Duodenal mucosa (tissue), 2 donors: ENCODE results near the gene IFNLR1.

ENCODE experiments used
- H3K27ac ChIP-seq: one replicate; pipeline ENCODE4 v1.7.0; 2013; ENCODE audit warnings: low read depth, low read length
- H3K27me3 ChIP-seq, 2 donors: one replicate each; pipeline ENCODE4 v1.7.0; 2013; ENCODE audit warnings: low read length in 2 of 2, control low read depth in 1 of 2; ENCODE audit not compliant: insufficient read depth in 2 of 2, control insufficient read depth in 1 of 2
- H3K36me3 ChIP-seq, 2 donors: one replicate each; pipeline ENCODE4 v1.7.0; 2013; ENCODE audit warnings: low read length in 2 of 2, control low read depth in 1 of 2; ENCODE audit not compliant: insufficient read depth in 2 of 2, control insufficient read depth in 1 of 2
- H3K4me1 ChIP-seq, 2 donors: one replicate each; pipeline ENCODE4 v1.7.0; 2013; ENCODE audit warnings: low read length in 2 of 2, control low read depth in 1 of 2; ENCODE audit not compliant: insufficient read depth in 2 of 2, control insufficient read depth in 1 of 2
- H3K4me3 ChIP-seq, 2 donors: one replicate each; pipeline ENCODE4 v1.7.0; 2013; ENCODE audit warnings: low read length in 2 of 2, low read depth in 1 of 2
- H3K9ac ChIP-seq, 2 donors: one replicate each; pipeline ENCODE4 v1.7.0; 2013; ENCODE audit warnings: low read length in 2 of 2, low read depth in 1 of 2
- H3K9me3 ChIP-seq, 2 donors: one replicate each; pipeline ENCODE4 v1.7.0; 2013; ENCODE audit warnings: low read length in 2 of 2, control low read depth in 1 of 2; ENCODE audit not compliant: control insufficient read depth in 1 of 2

IFNLR1 gene

GRCh38 chr1:24167008-24167407, 20.1 kb downstream of the IFNLR1 start:
- H3K9me3 ChIP-seq = no peaks in the 10 kb centered on the region
- peaks cover 0 to 3% of the 10 kb centered on the region in 2 donors for H3K27me3 ChIP-seq
- no peak overlapping the region for H3K4me3 ChIP-seq
- H3K4me1 ChIP-seq = peaks cover 0 to 8% of the 10 kb centered on the region in 2 donors
- H3K27ac ChIP-seq = no peak overlapping the region
- H3K36me3 ChIP-seq = peaks cover 0 to 19% of the 10 kb centered on the region in 2 donors
- no peak overlapping the region for H3K9ac ChIP-seq

GRCh38 chr1:24165500-24165899, 21.6 kb downstream of the IFNLR1 start:
- Histone ChIP-seq H3K36me3 (peaks cover 0 to 19% of the 10 kb centered on the region in 2 donors), H3K9me3 (no peaks in the 10 kb centered on the region), H3K27ac (no peak overlapping the region), H3K27me3 (peaks cover 0 to 3% of the 10 kb centered on the region in 2 donors), H3K9ac (no peak overlapping the region), H3K4me3 (no peak overlapping the region), H3K4me1 (peaks cover 12 to 21% of the 10 kb centered on the region in 2 donors)

DNA sequence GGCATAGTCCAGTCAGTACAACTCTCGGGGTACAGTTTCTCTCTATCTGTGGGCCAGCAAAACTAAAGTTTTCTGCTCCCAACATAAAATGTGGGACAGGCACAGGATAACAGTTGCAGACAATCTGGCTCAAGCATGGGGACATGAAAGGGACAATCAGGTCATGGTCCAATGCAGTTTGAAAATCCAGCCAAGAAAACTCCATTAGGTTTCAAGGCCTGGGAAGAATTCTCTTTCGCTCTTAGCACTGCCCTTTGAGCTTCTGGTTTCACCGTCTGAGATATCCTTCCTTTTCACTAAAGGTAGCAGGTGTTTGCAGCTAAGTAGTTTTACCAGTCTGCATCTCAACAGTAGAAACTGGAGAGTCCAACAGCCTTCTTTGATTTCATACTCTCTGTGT, 23.1 kb downstream of the IFNLR1 start:
- Histone ChIP-seq H3K27ac (no peak overlapping the region), H3K4me3 (no peak overlapping the region), H3K9ac (no peak overlapping the region), H3K9me3 (no peaks in the 10 kb centered on the region), H3K36me3 (peaks cover 0 to 13% of the 10 kb centered on the region in 2 donors), H3K27me3 (no peaks in the 10 kb centered on the region), H3K4me1 (peaks cover 12 to 23% of the 10 kb centered on the region in 2 donors)

DNA sequence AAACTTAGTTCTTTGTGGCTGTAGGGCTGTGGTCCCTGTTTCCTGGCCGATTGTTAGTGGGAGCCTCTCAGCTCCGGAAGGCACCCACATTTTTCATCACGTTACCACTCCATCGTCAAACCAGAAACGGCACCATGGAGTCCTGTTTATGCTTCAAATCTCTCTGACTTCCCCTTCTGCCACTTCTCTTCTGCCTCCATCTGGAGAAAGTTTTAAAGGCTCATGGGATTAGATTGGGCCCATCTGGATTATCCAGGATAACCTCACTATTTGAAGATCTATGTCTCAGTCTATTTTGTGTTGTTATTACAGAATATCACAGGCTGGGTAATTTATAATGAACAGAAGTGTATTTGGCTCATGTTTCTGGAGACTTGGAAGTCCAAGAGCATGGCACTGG, 24.9 kb downstream of the IFNLR1 start:
- Histone ChIP-seq H3K9me3 (no peaks in the 10 kb centered on the region), H3K27ac (no peak overlapping the region)

GRCh38 chr1:24161270-24161669, 25.8 kb downstream of the IFNLR1 start:
- no peak overlapping the region for H3K27ac ChIP-seq
- H3K36me3 ChIP-seq = peaks cover 4 to 30% of the 10 kb centered on the region in 2 donors
- no peaks in the 10 kb centered on the region for H3K27me3 ChIP-seq
- H3K4me3 ChIP-seq = no peak overlapping the region
- no peaks in the 10 kb centered on the region for H3K9me3 ChIP-seq
- H3K9ac ChIP-seq = no peak overlapping the region
- peaks cover 12 to 23% of the 10 kb centered on the region in 2 donors for H3K4me1 ChIP-seq

More for the DNA sequence above, 24.9 kb downstream of the IFNLR1 start:
- Histone ChIP-seq H3K36me3 (peaks cover 0 to 22% of the 10 kb centered on the region in 2 donors), H3K27me3 (no peaks in the 10 kb centered on the region), H3K9ac (no peak overlapping the region), H3K4me1 (peaks cover 12 to 23% of the 10 kb centered on the region in 2 donors), H3K4me3 (no peak overlapping the region)

DNA sequence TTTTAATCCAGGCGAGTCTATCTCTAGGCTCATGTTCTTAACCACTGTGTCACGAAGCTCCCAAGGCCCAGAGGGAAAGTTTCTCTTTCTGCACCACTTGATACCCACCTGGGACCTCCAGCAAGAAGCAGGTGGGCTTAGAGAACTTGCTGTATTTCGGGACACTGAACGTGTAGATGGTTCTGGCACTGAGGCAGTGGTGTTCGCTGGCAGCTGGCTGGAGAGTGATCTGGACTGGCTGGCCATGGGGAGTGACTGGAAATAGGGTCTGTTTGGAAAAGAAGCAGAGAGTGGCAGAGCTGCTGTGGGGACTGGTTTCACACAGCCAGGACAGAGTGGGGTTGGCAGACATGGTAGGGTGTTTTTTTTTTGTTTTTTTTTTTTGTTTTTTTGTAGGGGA, 27.7 kb downstream of the IFNLR1 start:
- no peak overlapping the region for H3K9ac ChIP-seq
- no peaks in the 10 kb centered on the region for H3K27me3 ChIP-seq
- peaks cover 22 to 25% of the 10 kb centered on the region in 2 donors for H3K4me1 ChIP-seq
- H3K36me3 ChIP-seq = peaks cover 11 to 25% of the 10 kb centered on the region in 2 donors
- no peaks in the 10 kb centered on the region for H3K9me3 ChIP-seq
- H3K27ac ChIP-seq = no peak overlapping the region
- no peak overlapping the region for H3K4me3 ChIP-seq

- Histone ChIP-seq H3K9ac (no peak overlapping the region), H3K4me3 (no peak overlapping the region), H3K36me3 (peaks cover 11 to 25% of the 10 kb centered on the region in 2 donors), H3K27me3 (no peaks in the 10 kb centered on the region), H3K27ac (no peak overlapping the region), H3K4me1 (peaks cover 22% of the 10 kb centered on the region in 2 donors), H3K9me3 (no peaks in the 10 kb centered on the region)
Measured at GRCh38 chr1:24157918-24158481, 29.1 kb downstream of the IFNLR1 start.

GRCh38 chr1:24156542-24157260, 30.4 kb downstream of the IFNLR1 start:
- Histone ChIP-seq H3K4me3 (no peak overlapping the region), H3K36me3 (peaks cover 11 to 25% of the 10 kb centered on the region in 2 donors), H3K27me3 (peaks cover 0 to 4% of the 10 kb centered on the region in 2 donors), H3K9ac (no peak overlapping the region), H3K27ac (no peak overlapping the region), H3K4me1 (peaks cover 20% of the 10 kb centered on the region in 2 donors), H3K9me3 (no peaks in the 10 kb centered on the region)

DNA sequence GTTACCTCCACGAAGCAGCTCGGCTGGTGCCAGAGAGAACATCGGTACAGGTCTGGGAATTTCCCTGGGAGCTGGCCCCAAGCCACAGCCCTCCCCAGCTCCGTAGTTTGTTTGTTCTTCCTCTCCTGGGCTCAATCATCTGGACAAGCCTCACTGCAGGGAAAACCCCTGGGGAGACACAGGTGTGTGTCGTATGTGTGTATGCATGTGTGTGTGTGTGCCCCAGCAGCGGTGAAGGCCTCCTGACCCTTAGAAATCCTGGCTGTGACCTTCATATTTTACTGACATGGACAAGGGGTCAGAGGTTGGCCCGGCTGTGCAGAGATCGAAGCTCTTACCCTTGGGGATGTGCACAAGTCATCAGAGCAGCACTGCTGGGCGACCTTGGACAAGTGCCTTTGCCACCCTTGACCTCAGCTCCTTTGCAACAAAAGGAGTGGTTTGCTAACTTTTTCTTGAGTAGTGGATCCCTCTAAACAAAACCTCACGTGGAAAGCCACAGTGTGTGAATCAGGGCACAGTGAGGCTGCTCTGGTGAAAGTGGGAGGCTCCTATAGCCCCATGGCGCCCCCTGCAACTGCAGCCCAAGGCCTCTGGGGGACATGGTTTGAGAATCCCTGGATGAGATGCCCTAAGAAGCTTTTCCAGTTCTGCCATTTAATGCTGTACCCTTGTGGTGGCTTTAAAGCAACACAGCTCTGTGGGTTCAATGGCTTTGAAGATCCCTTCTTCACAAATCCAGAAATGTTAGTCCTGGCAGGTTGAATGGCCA, 31.9 kb downstream of the IFNLR1 start:
- H3K9ac ChIP-seq = no peak overlapping the region
- H3K27me3 ChIP-seq = peaks cover 0 to 4% of the 10 kb centered on the region in 2 donors
- H3K4me3 ChIP-seq = no peak overlapping the region
- no peak overlapping the region for H3K27ac ChIP-seq
- H3K36me3 ChIP-seq = peaks cover 11 to 25% of the 10 kb centered on the region in 2 donors
- H3K9me3 ChIP-seq = no peaks in the 10 kb centered on the region
- H3K4me1 ChIP-seq = peaks cover 9 to 16% of the 10 kb centered on the region in 2 donors

- Histone ChIP-seq H3K4me1 (peaks cover 17 to 24% of the 10 kb centered on the region in 2 donors), H3K27me3 (peaks cover 0 to 4% of the 10 kb centered on the region in 2 donors)
Measured at GRCh38 chr1:24154215-24154614, 32.9 kb downstream of the IFNLR1 start.

More at GRCh38 chr1:24154215-24154614, 32.9 kb downstream of the IFNLR1 start:
- no peaks in the 10 kb centered on the region for H3K9me3 ChIP-seq
- no peak overlapping the region for H3K27ac ChIP-seq
- peaks cover 11 to 22% of the 10 kb centered on the region in 2 donors for H3K36me3 ChIP-seq
- no peak overlapping the region for H3K4me3 ChIP-seq
- H3K9ac ChIP-seq = no peak overlapping the region
